GM19395 (cell line): ENCODE results near the gene ZNF773.

Experiments used
- ATAC-seq: cut with Tn5 transposase; IDR thresholded peaks from one replicate; pipeline ENCODE4 v1.9.1; 2021; ENCODE audit warnings: mild to moderate bottlenecking, moderate library complexity; ENCODE audit not compliant: unreplicated experiment

Gene ZNF773

GRCh38 chr19:57557659-57558058 lies 57.9 kb downstream of the ZNF773 start:
- ATAC-seq: no peak
